Activated CD4-positive, alpha-beta T cell treated with anti-CD3 and anti-CD28 coated beads, Interleukin-2, amount 50 U/mL, for 4 hours (primary cell): ENCODE data around the gene GDA.

Source experiments
- DNase-seq, 2 experiments: peaks; one replicate each; pipeline ENCODE4 v3.0.0-alpha.2; 2020

GDA gene

GRCh38 chr9:72149231-72149975 lies at the start of gene GDA:
Gene GDA, plus strand, starts transcription at chr9:72149440. Its CDS starts 120 bp downstream, at chr9:72149560.
- no peak for DNase-seq

GRCh38 chr9:72102520-72102919 lies 46.7 kb upstream of the GDA start:
- no peak for DNase-seq

GRCh38 chr9:72113056-72113455 lies 36.2 kb upstream of the GDA start:
- no peak for DNase-seq

GRCh38 chr9:72119853-72120252 lies 29.4 kb upstream of the GDA start:
- no peak for DNase-seq

GRCh38 chr9:72124947-72125346 lies 24.3 kb upstream of the GDA start:
- DNase-seq = no peak

GRCh38 chr9:72127753-72128152 lies 21.5 kb upstream of the GDA start:
- no peak for DNase-seq

- DNase-seq = no peak
Measured at GRCh38 chr9:72128526-72128925, 20.7 kb upstream of the GDA start.

- DNase-seq = no peak
Measured at GRCh38 chr9:72129271-72130156, 19.7 kb upstream of the GDA start.

GRCh38 chr9:72130321-72130720 lies 18.9 kb upstream of the GDA start:
- DNase-seq = no peak

GRCh38 chr9:72131206-72131605 lies 18.0 kb upstream of the GDA start:
- DNase-seq = no peak

- DNase-seq = no peak
Measured at GRCh38 chr9:72132052-72132451, 17.2 kb upstream of the GDA start.

- DNase-seq = no peak
Measured at GRCh38 chr9:72133365-72134035, 15.7 kb upstream of the GDA start.

- DNase-seq = no peak
Measured at GRCh38 chr9:72134801-72135200, 14.4 kb upstream of the GDA start.

- DNase-seq = no peak
Measured at GRCh38 chr9:72137697-72138365, 11.4 kb upstream of the GDA start.

- no peak for DNase-seq
Measured at GRCh38 chr9:72139226-72139625, 10.0 kb upstream of the GDA start.

- DNase-seq = no peak
Measured at GRCh38 chr9:72140586-72140985, 8.7 kb upstream of the GDA start.

GRCh38 chr9:72141484-72141883 lies 7.8 kb upstream of the GDA start:
- no peak for DNase-seq

- no peak for DNase-seq
Measured at GRCh38 chr9:72144756-72145492, 4.3 kb upstream of the GDA start.

GRCh38 chr9:72145733-72146505 lies 3.3 kb upstream of the GDA start:
- no peak for DNase-seq

GRCh38 chr9:72147676-72148075 lies 1.6 kb upstream of the GDA start:
- DNase-seq = no peak

- DNase-seq = no peak
Measured at GRCh38 chr9:72150127-72150526, 887 bp downstream of the GDA start.
